ENCODE data around the gene ADCY2. TPM values are rescaled to one million over a fixed set of nuclear protein-coding genes. Genes with fewer than 3 reads are reported as not detected.

ADCY2 gene
- total RNA-seq (2014; rRNA removed; shearing (Covaris generic); ENCODE audit: low replicate concordance): not detected in 2 replicates

GRCh38 chr5:7395947-7396712 lies at the start of gene ADCY2:
Gene ADCY2, plus strand, starts transcription at chr5:7396138. Its CDS starts 159 bp downstream, at chr5:7396297.
- in situ Hi-C loops (cut with HindIII; ENCODE audit: low pct_unique_long_range_greater_than_20kb, low sequenced_read_pairs): no loop called here

GRCh38 chr5:7347377-7347776 lies 48.6 kb upstream of the ADCY2 start:
- in situ Hi-C loops (cut with HindIII; ENCODE audit: low pct_unique_long_range_greater_than_20kb, low sequenced_read_pairs): no loop called here
- no peak for DNase-seq (ENCODE audit: low read depth)

More at GRCh38 chr5:7395947-7396712, at the start of gene ADCY2:
- peak; percentile 16 for DNase-seq (ENCODE audit: low read depth)

- in situ Hi-C loops (cut with HindIII; ENCODE audit: low pct_unique_long_range_greater_than_20kb, low sequenced_read_pairs): no loop called here
- DNase-seq (ENCODE audit: low read depth): no peak
Observed at GRCh38 chr5:7348168-7348854, 47.6 kb upstream of the ADCY2 start.

GRCh38 chr5:7361593-7361992 lies 34.3 kb upstream of the ADCY2 start:
- in situ Hi-C loops (cut with HindIII; ENCODE audit: low pct_unique_long_range_greater_than_20kb, low sequenced_read_pairs): no loop called here
- no peak for DNase-seq (ENCODE audit: low read depth)

- in situ Hi-C loops (cut with HindIII; ENCODE audit: low pct_unique_long_range_greater_than_20kb, low sequenced_read_pairs): no loop called here
- DNase-seq (ENCODE audit: low read depth): no peak
Observed at GRCh38 chr5:7363067-7363677, 32.8 kb upstream of the ADCY2 start.

- no peak for DNase-seq (ENCODE audit: low read depth)
- in situ Hi-C loops (cut with HindIII; ENCODE audit: low pct_unique_long_range_greater_than_20kb, low sequenced_read_pairs): no loop called here
Observed at GRCh38 chr5:7364226-7364875, 31.6 kb upstream of the ADCY2 start.

GRCh38 chr5:7367780-7368179 lies 28.2 kb upstream of the ADCY2 start:
- in situ Hi-C loops (cut with HindIII; ENCODE audit: low pct_unique_long_range_greater_than_20kb, low sequenced_read_pairs): no loop called here
- DNase-seq (ENCODE audit: low read depth): no peak

GRCh38 chr5:7372399-7372798 lies 23.5 kb upstream of the ADCY2 start:
- in situ Hi-C loops (cut with HindIII; ENCODE audit: low pct_unique_long_range_greater_than_20kb, low sequenced_read_pairs): no loop called here
- DNase-seq (ENCODE audit: low read depth): no peak

- in situ Hi-C loops (cut with HindIII; ENCODE audit: low pct_unique_long_range_greater_than_20kb, low sequenced_read_pairs): no loop called here
- no peak for DNase-seq (ENCODE audit: low read depth)
Observed at GRCh38 chr5:7374186-7374585, 21.8 kb upstream of the ADCY2 start.

- no peak for DNase-seq (ENCODE audit: low read depth)
- in situ Hi-C loops (cut with HindIII; ENCODE audit: low pct_unique_long_range_greater_than_20kb, low sequenced_read_pairs): no loop called here
Observed at GRCh38 chr5:7375457-7375856, 20.5 kb upstream of the ADCY2 start.

- in situ Hi-C loops (cut with HindIII; ENCODE audit: low pct_unique_long_range_greater_than_20kb, low sequenced_read_pairs): no loop called here
- no peak for DNase-seq (ENCODE audit: low read depth)
Observed at GRCh38 chr5:7376871-7377270, 19.1 kb upstream of the ADCY2 start.

GRCh38 chr5:7377761-7378160 lies 18.2 kb upstream of the ADCY2 start:
- DNase-seq (ENCODE audit: low read depth): no peak
- in situ Hi-C loops (cut with HindIII; ENCODE audit: low pct_unique_long_range_greater_than_20kb, low sequenced_read_pairs): no loop called here

- in situ Hi-C loops (cut with HindIII; ENCODE audit: low pct_unique_long_range_greater_than_20kb, low sequenced_read_pairs): no loop called here
- DNase-seq (ENCODE audit: low read depth): no peak
Observed at GRCh38 chr5:7382588-7382987, 13.3 kb upstream of the ADCY2 start.

GRCh38 chr5:7385681-7386080 lies 10.3 kb upstream of the ADCY2 start:
- no peak for DNase-seq (ENCODE audit: low read depth)
- in situ Hi-C loops (cut with HindIII; ENCODE audit: low pct_unique_long_range_greater_than_20kb, low sequenced_read_pairs): no loop called here

- in situ Hi-C loops (cut with HindIII; ENCODE audit: low pct_unique_long_range_greater_than_20kb, low sequenced_read_pairs): no loop called here
- no peak for DNase-seq (ENCODE audit: low read depth)
Observed at GRCh38 chr5:7388553-7388952, 7.4 kb upstream of the ADCY2 start.

GRCh38 chr5:7391215-7391614 lies 4.7 kb upstream of the ADCY2 start:
- in situ Hi-C loops (cut with HindIII; ENCODE audit: low pct_unique_long_range_greater_than_20kb, low sequenced_read_pairs): no loop called here

GRCh38 chr5:7391814-7392692 lies 3.9 kb upstream of the ADCY2 start:
- in situ Hi-C loops (cut with HindIII; ENCODE audit: low pct_unique_long_range_greater_than_20kb, low sequenced_read_pairs): no loop called here
- DNase-seq (ENCODE audit: low read depth): peak; percentile 33

More at GRCh38 chr5:7391215-7391614, 4.7 kb upstream of the ADCY2 start:
- peak; percentile 34 for DNase-seq (ENCODE audit: low read depth)

- DNase-seq (ENCODE audit: low read depth): no peak
- in situ Hi-C loops (cut with HindIII; ENCODE audit: low pct_unique_long_range_greater_than_20kb, low sequenced_read_pairs): no loop called here
Observed at GRCh38 chr5:7392693-7393024, 3.3 kb upstream of the ADCY2 start.

All from Caki2 (cell line).